Kidney capillary endothelial cell (primary cell): ENCODE data around the gene GM2A.
A peak's percentile ranks its signal among the peaks of the same experiment; 100 is the strongest.

Source experiments
- DNase-seq: peaks from one replicate; pipeline ENCODE4 v3.0.0-alpha.2; 2018; ENCODE audit warnings: low spot score

The GM2A gene

DNA sequence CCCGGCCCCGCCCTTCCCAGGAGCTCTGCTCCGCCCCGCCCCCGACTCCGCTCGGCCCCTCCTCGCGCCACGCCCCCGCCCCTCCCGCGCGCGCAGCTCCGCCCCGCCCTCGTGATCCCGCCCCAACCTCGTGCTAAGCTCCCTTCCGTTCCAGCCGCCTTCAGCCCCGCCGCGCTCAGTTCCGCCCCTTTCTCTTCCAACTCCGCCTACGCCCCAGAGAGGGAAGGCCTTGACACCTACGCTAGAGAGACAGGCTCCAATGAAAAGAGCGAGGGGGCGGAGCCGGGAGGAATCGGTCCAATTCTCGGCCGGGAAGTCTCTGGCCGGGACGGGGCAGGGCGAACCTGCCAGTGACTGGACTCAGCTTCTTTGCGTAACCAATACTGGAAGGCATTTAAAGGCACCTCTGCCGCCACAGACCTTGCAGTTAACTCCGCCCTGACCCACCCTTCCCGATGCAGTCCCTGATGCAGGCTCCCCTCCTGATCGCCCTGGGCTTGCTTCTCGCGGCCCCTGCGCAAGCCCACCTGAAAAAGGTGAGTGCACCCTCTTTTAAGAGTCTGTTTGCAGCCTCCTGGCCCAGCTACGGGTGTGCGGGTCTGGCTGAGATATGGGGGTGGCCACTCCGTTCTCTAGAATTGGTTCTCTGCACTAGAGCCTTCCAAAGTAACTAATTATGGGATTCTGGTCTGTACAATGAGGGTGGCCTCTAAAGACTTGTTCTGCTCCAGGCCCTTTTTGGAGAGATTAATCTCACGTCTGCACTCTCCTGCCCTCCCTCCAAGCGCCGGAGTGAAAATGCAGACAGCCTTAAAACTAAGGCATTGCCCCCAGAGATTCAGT, at the start of gene GM2A:
Gene GM2A (plus strand): TSS at position 424 of the 843 bp plus-strand sequence. CDS start 32 bp downstream, at position 456.
- peak; percentile 100 for DNase-seq

DNA sequence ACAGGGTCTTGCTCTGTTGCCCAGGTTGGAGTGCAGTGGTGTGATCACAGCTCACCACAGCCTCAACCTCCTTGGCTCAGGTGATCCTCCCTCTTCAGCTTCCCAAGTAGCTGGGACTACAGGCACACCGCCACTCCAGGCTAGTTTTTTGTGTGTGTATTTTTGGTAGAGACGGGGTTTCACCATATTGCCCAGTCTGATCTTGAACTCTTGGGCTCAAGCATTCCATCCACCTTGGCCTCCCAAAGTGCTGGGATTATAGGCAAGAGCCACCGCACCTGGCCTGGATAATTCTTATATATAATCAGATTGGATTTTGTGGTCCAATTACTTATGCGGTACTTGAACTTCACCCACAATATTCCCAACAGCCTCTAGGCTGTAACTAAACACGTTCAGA, 48.9 kb upstream of the GM2A start:
- DNase-seq = no peak

DNA sequence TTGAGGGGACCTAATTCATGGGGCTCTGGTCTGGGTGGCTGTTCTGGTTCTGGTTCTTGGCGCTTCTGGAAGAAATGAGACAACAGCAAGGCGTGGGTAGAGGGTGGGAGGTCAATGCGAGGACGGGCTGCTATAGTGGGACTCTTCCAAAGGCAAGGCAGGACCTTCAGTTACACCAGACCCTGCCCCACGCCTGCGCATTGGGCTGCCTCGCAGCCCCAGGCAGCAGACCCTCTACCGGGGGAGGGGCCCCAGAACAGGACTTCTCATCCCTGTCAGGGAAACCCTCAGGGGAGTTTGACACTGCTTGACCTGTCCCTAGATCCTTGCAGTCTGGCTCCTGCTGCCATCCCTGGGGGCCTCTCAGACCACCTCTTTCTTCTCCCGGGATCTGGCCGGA, 47.6 kb upstream of the GM2A start:
- DNase-seq = no peak

DNA sequence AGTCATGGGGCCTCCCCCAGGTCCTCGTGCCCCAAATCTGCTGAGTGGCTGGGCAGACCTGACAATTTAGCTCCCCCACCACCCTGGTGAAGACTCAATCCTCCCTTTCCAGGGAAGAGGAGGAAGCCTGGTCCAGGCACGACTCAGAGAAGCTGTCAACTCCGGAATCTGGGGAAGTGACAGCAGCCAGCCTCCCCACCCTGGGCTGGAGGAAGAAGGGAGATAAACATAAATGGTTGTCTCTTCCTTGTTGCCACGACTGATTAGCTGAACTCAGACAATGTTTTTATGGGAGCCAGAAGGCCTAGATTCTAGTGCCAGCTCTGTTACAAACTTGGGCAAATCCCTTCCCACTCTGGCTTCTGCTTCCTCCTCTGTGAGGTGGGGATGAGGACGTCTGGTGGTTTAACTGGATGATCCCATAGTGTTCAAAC, 44.5 kb upstream of the GM2A start:
- no peak for DNase-seq

DNA sequence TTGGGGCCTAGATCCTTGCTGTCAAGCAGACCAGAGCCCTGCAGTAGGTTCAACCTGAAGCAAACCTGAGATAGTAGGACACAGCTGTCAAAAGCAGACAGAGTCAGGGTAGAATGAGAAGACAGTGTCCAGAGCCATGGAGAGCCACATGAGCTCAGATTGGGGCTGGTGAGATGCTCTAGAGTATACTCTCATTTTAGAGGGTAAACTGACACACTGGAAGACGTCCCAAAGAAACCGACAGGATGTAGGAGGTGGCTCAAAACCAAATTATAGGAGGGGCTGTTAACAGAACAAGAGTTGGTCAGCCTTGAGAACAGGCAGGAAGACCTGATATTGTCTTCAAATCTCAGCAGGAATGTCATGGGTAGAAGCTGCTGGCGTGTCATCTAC, 40.6 kb upstream of the GM2A start:
- no peak for DNase-seq

DNA sequence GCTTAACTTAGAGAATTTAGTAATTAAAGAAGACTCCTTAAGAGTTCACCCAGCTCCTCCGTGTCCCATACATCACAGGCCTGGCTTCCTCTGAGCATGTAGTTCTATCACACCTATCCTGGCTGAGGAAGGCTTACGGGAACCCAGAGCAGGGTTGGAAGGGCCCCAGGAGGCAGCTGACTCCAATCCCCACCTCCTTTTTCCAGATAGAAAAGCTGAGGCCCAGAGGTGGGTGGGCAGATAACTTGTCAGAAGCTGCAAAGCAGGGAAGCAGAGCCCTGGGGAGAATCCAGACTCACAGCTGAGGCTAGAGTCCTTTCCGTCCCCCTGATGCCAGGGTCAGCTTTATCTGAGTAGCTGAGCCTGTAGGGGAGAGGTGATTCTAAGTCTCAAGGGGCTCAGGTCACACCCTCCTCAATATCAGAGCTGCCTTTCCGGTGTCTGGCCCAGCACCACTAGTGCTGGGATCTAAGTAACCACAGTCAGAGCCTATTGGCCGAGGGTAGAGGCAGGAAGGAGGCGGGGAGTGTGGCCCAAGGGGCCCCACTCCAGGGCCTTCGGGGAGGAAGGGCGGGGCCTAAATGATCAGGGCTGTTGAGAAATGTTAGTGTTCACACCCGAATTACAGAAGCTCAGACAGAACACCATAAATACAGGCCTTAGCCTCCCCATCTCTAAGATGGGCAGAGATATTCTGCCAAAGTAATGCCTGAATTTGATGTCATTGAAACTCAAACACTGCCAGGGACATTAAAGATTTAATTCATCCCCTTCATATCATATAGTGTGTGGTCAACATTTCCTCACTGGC, 39.0 kb upstream of the GM2A start:
- peak; percentile 41 for DNase-seq

DNA sequence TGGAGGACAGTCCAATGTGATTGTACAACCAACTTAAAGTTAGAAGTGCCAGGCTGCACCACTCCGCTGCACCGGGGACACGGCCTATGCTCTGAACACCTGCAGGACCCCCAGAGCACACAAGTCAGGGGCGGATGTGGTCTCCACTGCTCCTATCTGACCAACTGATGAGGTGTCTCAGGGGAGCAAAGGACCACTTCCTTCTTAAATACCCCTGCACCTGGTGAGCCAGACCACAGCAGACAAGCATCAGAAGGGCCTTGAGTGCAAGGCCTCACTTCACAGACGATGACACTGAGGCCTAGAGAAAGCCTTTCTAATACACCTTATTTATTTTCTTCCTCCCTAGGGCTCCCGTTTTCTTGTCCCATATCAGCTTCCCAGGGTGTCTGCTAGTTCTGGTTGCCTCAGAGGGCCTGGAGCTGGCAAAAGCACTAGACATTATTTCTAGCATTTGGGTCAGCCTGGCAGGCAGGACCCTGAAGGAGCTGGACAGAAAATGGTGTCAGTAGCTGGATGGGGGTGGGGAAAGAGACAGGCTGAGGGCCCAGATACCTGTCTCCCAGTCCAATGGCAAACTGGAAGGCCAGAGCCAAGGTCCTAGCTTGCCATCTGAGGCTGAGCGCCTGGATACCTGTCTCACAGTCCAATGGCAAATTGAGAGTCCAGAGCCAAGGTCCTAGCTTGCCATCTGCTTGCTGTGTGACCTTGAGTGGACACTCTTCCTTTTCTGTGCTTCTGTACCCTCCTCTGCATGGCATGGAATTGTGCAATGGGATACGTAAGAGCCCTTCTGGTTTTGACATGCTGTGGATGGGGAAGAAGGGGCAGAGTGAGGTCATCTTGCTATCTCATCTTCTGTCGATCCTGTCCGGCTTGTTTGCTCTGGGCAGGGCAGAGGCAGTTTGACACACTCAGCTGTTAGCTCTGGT, 38.1 kb upstream of the GM2A start:
- DNase-seq = no peak

DNA sequence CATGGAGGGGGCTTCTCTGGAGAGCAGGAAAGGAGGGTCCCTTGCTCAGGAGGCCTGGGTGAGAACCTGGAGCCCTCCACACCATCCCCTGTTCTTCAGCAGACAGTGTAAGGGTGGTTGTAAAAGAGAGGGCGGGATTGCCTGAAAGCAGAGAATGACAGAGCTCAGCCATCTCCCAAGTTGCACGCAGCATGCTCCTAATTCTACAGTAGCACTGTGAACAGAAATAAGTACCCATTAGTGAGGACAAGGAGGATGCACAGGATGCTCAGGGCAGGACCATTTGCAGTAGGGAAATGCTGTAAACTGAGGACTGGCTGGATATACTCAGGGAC, 37.5 kb upstream of the GM2A start:
- DNase-seq = no peak

DNA sequence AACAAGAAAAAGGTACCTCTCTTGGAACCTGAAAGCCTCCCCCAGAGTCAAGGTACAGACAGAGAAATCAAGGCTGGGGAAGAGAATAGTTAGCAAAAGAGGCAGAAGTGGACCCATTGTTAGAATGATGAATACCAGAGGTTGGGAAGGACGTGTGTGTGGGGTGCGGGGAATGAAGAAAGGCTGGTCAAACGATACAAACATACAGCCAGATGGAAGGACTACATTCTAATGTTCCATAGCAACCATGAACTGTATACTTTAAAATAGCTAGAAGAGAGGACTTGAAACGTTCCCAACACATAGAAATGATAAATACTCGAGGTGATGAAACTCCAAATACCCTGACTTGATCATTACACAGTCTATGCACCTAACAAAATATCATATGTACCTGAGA, 36.2 kb upstream of the GM2A start:
- DNase-seq = no peak

DNA sequence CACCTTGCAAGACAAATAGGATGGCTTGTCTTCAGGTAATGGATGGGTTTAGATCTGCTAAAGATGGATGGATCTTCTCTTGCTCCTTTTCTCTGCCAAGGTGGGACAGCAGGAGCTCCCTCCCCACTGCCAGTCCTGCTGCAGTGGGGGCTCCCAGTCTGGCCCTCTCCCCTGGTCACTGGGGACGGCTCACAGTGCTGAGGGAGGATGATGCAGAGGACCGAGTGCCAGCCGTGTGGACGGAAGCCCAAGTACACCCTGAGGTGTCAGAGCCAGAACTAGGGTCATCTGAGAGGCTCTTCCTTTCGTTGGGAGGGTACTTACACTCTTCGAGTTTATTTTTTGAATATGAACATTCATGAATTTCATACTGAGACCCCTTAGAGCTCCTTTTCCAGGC, 34.8 kb upstream of the GM2A start:
- DNase-seq = no peak

DNA sequence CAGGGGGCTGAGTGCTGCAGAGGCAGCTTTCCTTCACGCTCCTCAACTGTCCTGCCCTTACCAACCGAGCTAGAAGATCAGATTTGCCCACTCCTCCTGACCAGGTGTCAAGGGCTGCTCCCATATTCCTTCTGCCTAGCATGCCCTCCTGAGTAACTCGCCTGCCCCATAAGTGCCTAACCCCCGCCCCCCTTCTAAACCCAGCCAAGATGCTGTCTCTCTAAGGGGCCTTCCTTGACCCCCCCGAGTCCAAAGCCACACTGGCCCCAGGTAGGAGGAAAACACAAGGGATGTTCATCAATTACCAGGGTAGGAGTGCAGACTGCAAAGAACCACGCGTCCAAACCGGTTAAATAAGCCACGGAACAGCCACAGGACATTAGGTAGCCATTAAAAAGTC, 33.8 kb upstream of the GM2A start:
- no peak for DNase-seq

DNA sequence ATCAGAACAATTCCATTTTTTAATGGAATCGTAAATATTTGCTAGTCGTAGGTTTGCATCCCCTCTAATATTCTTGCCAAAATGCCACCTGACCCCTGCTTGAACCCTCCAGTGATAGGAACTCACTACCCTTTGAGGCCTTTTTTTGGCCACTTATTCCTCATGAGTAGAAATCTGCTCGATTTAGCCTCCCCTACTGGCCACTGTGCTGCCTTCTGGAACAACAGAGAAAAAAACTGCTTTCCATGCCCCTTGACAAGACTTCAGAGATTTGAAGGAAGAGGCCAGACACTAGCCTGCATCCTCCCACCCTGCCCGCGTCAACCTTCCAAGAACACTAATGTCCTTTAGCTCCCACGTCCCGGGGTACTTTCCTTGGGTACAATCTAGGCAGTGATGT, 33.2 kb upstream of the GM2A start:
- DNase-seq = no peak

DNA sequence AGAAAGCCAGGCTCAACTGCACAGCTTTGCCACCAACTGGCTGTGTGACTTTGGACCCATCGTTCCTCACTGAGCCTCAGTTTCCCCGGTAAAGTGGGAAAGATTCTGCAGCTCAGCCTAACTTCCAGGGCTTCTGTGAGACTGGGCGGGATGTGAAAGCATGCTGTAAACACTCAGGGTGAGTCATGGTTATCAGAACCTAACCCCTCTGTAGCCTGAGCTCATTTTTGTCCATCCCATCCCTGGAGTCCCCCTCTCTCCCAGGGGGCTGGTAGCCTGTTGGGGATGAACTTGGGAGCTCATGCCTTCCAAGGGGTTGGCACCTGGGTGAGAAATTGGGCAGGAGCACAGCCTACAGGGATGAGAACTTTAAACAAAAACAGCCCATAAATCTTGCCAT, 31.4 kb upstream of the GM2A start:
- DNase-seq = no peak

DNA sequence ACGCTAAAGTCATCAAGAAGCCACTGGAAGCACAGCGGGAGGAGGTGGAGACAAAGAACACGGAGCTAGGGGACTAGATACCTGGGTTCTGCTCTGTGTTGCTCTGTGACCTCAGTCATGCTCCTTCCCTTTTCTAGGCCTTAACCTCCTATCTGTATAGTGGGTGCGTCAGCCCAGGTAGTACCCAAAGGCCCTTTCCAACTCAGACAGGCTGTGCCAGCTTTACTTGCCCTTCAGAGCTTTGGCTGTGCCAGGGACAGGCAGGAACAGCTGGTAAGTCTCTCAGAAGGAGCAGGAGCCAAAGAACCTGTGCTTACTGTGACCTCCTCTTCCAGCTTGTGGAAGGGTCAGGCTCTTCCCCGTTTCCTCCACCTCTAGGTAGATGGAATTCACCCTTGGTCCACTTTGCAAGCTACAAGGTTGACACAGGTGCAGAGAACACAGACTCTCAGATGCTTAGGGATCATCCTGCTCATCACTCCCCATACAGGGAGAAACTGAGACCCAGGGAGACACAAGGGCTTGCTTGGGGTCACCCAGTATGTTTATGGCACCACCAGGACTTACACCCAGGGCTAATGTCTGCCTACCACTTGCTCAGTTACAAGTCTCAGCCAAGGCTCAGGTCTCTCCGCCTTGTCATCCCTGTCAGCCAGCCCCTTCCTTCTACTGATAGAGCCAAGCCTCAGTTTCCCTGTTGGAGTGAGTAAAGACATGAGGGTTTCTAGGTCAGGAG, 30.8 kb upstream of the GM2A start:
- DNase-seq = no peak

DNA sequence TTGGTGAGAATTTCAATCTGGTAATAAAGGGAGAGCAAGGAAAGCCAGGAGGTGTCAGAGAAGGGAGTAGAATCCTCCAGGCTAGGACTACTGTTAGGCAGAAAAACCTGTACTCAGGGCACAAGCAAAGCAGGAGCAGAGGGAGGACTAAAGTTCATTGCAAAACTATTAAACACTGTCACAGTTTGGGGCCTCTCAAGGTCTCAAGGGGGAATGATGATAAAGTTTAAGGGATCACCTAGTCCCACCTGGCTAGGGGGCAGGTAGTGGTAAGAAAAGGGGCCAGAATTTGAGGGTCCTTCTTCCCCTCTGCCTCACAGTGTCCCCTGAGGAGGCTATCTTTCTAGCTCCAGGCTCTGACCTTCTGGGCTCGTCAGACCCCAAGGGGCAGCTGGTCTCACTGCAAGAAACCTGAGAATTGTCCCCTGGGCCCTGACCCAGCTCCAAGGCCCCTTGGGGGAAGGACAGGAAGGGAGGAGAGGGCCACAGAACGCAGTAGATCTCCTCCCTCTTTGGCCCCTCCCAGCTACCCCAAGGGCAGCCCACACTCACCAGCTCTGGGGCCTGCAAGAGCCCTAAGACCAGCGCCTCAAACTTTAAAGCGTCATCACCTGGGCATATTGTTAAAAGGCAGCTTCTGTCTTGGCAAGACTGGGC, 30.1 kb upstream of the GM2A start:
- no peak for DNase-seq

DNA sequence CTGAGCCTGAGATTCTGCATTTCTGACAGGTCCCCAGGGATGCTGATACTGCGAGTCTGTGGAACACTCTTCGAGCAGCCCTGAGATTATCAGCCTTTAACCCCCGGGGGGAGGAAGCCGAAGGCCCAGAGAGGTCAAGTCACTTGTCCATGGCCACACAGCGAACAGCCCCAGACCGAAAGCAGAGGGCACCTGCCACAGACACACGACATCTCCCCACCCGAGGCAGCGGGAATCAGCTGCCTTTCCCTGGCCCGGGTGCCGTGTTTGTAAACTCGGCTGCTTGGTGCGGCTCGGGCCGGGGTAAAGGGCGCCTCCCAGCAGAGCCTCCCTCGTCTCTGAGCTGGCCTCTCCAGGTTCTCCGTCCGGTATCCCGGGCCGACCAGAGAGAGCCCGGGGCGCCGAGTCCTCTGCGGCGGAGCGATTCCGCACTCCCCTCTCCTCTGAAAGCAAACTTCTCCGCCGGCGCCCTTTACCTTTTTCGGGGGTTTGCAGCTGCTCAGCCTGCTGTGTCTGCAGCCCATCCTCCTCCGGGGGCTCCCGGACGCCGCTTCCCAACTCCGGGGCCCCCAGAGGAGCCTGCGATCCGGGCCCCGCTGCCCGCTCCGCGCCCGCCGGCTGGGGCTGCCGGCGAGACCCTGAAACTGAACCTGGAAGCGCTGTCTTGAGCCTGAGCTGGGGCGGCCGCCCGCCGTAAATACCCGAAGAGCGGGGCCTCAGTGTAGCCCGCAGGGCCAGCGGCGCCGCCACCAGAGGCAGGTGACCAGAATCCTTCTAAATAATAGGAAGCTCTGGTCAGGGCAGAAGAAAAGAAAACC, 29.3 kb upstream of the GM2A start, which contains the start of gene CCDC69:
Gene CCDC69 (minus strand): TSS at position 646 of the 818 bp plus-strand sequence. CDS start 122 bp downstream, at position 524.
- peak; percentile 54 for DNase-seq

DNA sequence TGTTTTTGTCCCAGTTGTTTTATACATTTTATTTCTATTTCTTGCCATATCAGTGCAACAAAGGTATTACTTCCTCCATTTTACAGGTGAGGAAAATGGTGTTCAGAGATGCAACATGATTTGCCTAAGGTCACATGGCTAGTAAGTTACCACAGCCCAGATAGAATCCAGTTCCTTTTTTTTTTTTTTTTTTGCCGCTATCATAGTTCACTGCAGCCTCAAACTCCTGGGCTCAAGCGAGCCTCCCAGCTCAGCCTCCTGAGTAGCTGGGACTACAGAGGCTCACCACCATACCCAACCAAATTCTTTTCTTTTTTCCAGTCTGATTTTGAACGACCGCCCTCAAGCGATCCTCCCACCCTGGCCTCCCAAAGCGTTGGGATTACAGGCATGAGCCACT, 28.6 kb upstream of the GM2A start:
- no peak for DNase-seq

DNA sequence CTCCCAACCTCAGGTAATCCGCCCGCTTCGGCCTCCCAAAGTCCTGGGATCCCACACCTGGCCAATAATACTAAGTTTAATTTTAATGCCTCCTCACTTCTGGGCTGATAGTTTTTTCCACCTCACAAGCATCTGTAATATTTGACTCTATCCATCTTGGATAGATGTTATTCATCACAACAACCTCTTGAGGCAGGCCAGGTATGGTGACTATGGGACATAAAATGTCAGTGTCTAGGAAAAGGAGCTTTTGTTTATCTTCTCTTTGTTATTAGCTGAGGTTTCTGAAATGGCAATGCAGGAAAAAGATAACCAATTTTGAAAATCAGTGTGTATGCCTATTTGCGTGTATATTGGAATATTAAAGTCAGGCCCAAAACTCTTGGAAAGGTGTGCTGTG, 27.9 kb upstream of the GM2A start:
- no peak for DNase-seq

DNA sequence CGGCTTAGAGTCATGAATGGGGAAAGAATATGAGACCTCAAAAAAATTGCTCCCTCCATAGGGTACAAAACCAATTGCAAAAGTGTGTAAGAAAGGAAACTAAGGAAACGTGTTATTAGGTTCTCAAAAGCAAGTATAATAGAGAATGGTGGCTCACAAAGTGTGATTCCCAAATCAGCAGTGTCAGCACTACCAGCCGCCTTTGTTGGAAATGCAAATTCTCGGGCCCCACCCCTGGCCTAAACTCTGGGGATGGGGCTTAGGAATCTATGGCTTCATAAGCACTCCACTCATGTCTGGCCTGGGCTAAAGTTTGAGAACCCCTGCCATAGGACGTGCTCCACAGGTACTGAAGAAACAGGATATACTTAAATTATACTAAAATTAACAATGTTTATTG, 27.5 kb upstream of the GM2A start:
- DNase-seq = no peak

DNA sequence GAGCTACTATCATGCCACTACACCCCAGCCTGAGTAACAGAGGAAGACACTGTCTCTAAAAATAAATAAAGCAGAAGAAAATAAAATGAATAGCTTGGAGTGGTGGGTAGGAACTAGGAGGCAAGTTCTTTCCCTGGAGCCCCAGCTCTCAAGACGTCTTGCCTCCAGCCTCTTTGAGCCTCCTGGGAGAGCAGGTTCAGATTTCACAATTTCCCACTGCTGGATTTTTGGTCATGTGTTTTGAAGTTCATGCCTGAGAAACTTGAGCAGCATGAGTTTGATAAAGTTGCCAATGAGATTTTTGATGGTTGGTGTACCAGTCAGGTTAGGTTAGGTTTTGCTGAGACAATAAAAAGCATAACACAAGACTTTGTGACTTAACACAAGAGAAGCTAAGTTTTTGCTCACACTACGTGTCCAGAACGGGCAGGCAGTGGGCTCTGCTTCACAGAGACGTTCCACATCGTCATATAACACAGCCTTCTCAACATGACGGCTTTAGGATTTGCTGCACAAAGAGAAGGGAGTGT, 25.0 kb upstream of the GM2A start:
- no peak for DNase-seq
